NB4 (cell line): ENCODE data around the gene NOP56.

Source experiments
- CTCF ChIP-seq: IDR thresholded peaks from one replicate; pipeline ENCODE4 v1.5.1; 2012; ENCODE audit warnings: low read depth, low read length
- MAX ChIP-seq: IDR thresholded peaks from 2 replicates; pipeline ENCODE4 v1.6.1; 2011; ENCODE audit warnings: low read depth, low read length
- MYC ChIP-seq: IDR thresholded peaks from 2 replicates; pipeline ENCODE4 v1.6.1; 2011; ENCODE audit warnings: low read depth, low read length
- POLR2A ChIP-seq: IDR thresholded peaks from 2 replicates; pipeline ENCODE4 v1.6.1; 2011; ENCODE audit warnings: mild to moderate bottlenecking; ENCODE audit not compliant: insufficient read length; ENCODE audit errors: extremely low read depth

- TF ChIP-seq CTCF, result no peak
- TF ChIP-seq POLR2A, result no peak
- no peak for TF ChIP-seq MYC
- no peak for TF ChIP-seq MAX
These were observed 44.2 kb downstream of the NOP56 start for GRCh38 chr20:2696646-2697045.
